C4-2B (cell line): Measurements from ENCODE around the gene MED15.

Experiments used
- CTCF ChIP-seq: fragments of 450-650 bp; conservative IDR thresholded peaks from 2 replicates; pipeline ENCODE4 v1.5.1; 2017; ENCODE audit warnings: mild to moderate bottlenecking
- ZFX ChIP-seq: fragments of 450-650 bp; IDR thresholded peaks from 2 replicates; pipeline ENCODE4 v1.6.1; 2017

DNA sequence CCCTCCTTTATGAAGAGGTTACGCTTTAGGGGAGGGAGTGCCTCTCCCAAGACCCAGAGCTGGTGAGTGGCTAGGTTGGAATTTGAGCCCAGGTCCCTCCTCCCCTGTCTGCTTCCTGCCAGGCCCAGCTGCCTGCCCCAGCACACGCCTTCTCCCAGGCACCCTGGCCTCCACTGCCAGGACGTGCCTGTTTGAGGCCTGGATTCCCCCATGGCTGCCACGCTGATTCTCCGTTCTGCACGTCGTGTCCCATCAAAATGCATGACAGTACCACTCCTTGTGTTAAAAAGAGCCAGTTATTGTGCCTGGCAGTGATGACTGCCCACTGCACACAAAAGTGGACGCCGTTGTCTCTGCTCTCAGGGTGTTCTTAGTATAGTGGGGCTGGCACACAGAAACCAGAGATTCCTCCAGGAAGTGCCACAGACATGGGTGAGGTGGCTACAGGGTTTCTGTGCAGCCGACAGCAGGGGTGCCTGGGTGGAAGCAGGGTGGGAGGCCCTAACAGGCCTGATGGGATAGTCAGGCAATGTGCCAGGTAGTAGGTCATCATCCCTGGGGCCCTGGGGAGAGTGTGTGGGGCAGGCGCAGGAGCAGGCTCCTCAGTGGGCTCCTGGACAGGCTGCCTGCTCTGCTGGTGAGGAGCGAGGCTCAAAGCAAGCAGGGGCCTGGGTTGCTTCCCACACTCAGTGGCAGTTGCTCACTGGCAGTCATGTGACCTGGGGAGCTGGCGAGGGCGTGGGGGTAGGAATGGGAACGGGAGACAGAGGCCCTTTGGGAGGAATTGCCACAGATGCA lies 24.2 kb downstream of the MED15 start:
- TF ChIP-seq CTCF (no peak), ZFX (no peak)
